HEK293 (cell line): Measurements from ENCODE around the gene ADAMTSL2.
A peak's percentile ranks its signal among the peaks of the same experiment; 100 is the strongest.

Experiments used
- CTCF ChIA-PET: fragments of 350-600 bp; formaldehyde crosslinking; extraction: SDS; loops from one replicate; lab custom pipeline; 2021; ENCODE audit warnings: antibody characterized with exemption; lab: Yijun Ruan, JAX
- POLR2A ChIA-PET: fragments of 300-600 bp; formaldehyde crosslinking; extraction: SDS; loops from one replicate; lab custom pipeline; 2020; ENCODE audit warnings: antibody characterized with exemption, inconsistent platforms; lab: Yijun Ruan, JAX
- H3K27ac ChIP-seq: fragments of 200-500 bp; sonication (Bioruptor generic); 2 replicates; pipeline ENCODE4 v1.5.1; 2014; ENCODE audit warnings: low read depth, low read length, control low read depth, inconsistent platforms; ENCODE audit errors: extremely low read depth
- H3K36me3 ChIP-seq, 2 experiments: fragments of 200-500 bp in 1 of 2; sonication (Bioruptor generic) in 1 of 2; 1 replicate in 1 of 2; 2 replicates in 1 of 2; pipeline ENCODE4 v1.5.1; 2014 to 2017; ENCODE audit warnings: inconsistent platforms in 2 of 2, low read length in 2 of 2; ENCODE audit not compliant: control insufficient read depth in 2 of 2, insufficient read depth in 1 of 2
- H3K4me1 ChIP-seq: fragments of 200-500 bp; sonication (Bioruptor generic); 2 replicates; pipeline ENCODE4 v1.5.1; 2014; ENCODE audit warnings: mild to moderate bottlenecking, low read length, inconsistent platforms; ENCODE audit not compliant: control insufficient read depth, insufficient read depth
- H3K4me3 ChIP-seq: 2 replicates; pipeline ENCODE4 v1.5.1; 2011; ENCODE audit warnings: low read depth, mild to moderate bottlenecking, control low read depth, low read length, moderate library complexity
- H3K9me3 ChIP-seq: fragments of 200-500 bp; sonication (Bioruptor generic); 2 replicates; pipeline ENCODE4 v1.5.1; 2014; ENCODE audit warnings: low read depth, low read length, inconsistent platforms; ENCODE audit not compliant: control insufficient read depth, insufficient read depth
- GLIS1 ChIP-seq: fragments of 450-650 bp; formaldehyde crosslinking; IDR thresholded peaks from 2 replicates; pipeline ENCODE4 v1.5.1; 2016; ENCODE audit warnings: missing biosample characterization, missing genetic modification characterization
- HOXD13 ChIP-seq: sonication (generic); formaldehyde crosslinking; IDR thresholded peaks from 2 replicates; pipeline ENCODE4 v1.8.0; 2022; ENCODE audit warnings: missing genetic modification reagents, borderline replicate concordance
- KLF16 ChIP-seq: fragments of 450-650 bp; formaldehyde crosslinking; IDR thresholded peaks from 2 replicates; pipeline ENCODE4 v1.5.1; 2017; ENCODE audit warnings: missing biosample characterization, missing genetic modification characterization
- KLF8 ChIP-seq: fragments of 450-650 bp; formaldehyde crosslinking; IDR thresholded peaks from 2 replicates; pipeline ENCODE4 v1.5.1; 2016; ENCODE audit warnings: missing biosample characterization, missing genetic modification characterization
- PRDM1 ChIP-seq: fragments of 450-650 bp; formaldehyde crosslinking; IDR thresholded peaks from 2 replicates; pipeline ENCODE4; 2016; ENCODE audit warnings: missing biosample characterization, missing genetic modification characterization
- SP3 ChIP-seq: fragments of 450-650 bp; formaldehyde crosslinking; IDR thresholded peaks from 2 replicates; pipeline ENCODE4 v1.5.1; 2016; ENCODE audit warnings: missing biosample characterization, missing genetic modification characterization
- ZBTB1 ChIP-seq: fragments of 450-650 bp; formaldehyde crosslinking; IDR thresholded peaks from 2 replicates; pipeline ENCODE4 v1.5.1; 2016; ENCODE audit warnings: missing biosample characterization, missing genetic modification characterization
- ZFHX2 ChIP-seq: fragments of 450-650 bp; formaldehyde crosslinking; conservative IDR thresholded peaks from 2 replicates; pipeline ENCODE4 v1.5.1; 2016; ENCODE audit warnings: missing biosample characterization, missing genetic modification characterization
- ZNF211 ChIP-seq: fragments of 450-650 bp; formaldehyde crosslinking; IDR thresholded peaks from 2 replicates; pipeline ENCODE4 v1.5.1; 2016; ENCODE audit warnings: low read depth, missing biosample characterization, missing genetic modification characterization
- ZNF302 ChIP-seq: fragments of 450-650 bp; formaldehyde crosslinking; IDR thresholded peaks from 2 replicates; pipeline ENCODE4 v1.5.1; 2016; ENCODE audit warnings: missing biosample characterization, missing genetic modification characterization, low read depth
- ZNF350 ChIP-seq: fragments of 450-650 bp; formaldehyde crosslinking; IDR thresholded peaks from 2 replicates; pipeline ENCODE4 v1.5.0; 2017; ENCODE audit warnings: missing biosample characterization, mild to moderate bottlenecking, missing genetic modification characterization
- ZNF366 ChIP-seq: fragments of 450-650 bp; formaldehyde crosslinking; conservative IDR thresholded peaks from 2 replicates; pipeline ENCODE4 v1.5.1; 2016; ENCODE audit warnings: missing biosample characterization, missing genetic modification characterization
- ZNF48 ChIP-seq: fragments of 450-650 bp; formaldehyde crosslinking; IDR thresholded peaks from 2 replicates; pipeline ENCODE4 v1.5.1; 2016; ENCODE audit warnings: missing biosample characterization, missing genetic modification characterization
- ZNF664 ChIP-seq: fragments of 450-650 bp; formaldehyde crosslinking; IDR thresholded peaks from 2 replicates; pipeline ENCODE4 v1.5.1; 2016; ENCODE audit warnings: missing biosample characterization, missing genetic modification characterization
- ZNF768 ChIP-seq: fragments of 450-650 bp; formaldehyde crosslinking; IDR thresholded peaks from 2 replicates; pipeline ENCODE4 v1.5.1; 2018; ENCODE audit warnings: missing biosample characterization, mild to moderate bottlenecking, missing genetic modification characterization
- TF ChIP-seq, protein P1 (sequence below): fragments of 450-650 bp; formaldehyde crosslinking; IDR thresholded peaks from 2 replicates; pipeline ENCODE4 v1.5.1; 2016; ENCODE audit warnings: missing biosample characterization, missing genetic modification characterization, low read depth

ADAMTSL2 gene

GRCh38 chr9:133566817-133567216 lies 32.3 kb downstream of the ADAMTSL2 start:
- H3K9me3 ChIP-seq, result no peaks in the 10 kb centered on the region
- no peak for TF ChIP-seq KLF16
- TF ChIP-seq, all 188 proteins: peak for 0
- Histone ChIP-seq H3K4me1 (no peaks in the 10 kb centered on the region), H3K27ac (no peak overlapping the region), H3K36me3 (no peaks in the 10 kb centered on the region), H3K4me3 (no peak overlapping the region)
- POLR2A ChIA-PET, result no interaction called here
- CTCF ChIA-PET, result no interaction called here

DNA sequence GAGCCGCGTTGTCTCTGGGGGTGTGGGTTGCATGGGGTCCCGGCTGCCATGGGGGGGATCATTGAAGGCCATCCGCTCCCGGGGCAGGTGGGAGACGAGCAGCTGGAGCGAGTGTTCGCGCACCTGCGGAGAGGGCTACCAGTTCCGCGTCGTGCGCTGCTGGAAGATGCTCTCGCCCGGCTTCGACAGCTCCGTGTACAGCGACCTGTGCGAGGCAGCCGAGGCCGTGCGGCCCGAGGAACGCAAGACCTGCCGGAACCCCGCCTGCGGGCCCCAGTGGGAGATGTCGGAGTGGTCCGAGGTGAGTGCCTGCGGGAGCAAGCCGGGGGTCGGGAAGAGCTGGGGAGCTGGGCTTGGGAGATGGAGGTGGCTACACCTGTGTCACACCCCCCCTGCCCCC lies 33.7 kb downstream of the ADAMTSL2 start:
- no peak overlapping the region for H3K27ac ChIP-seq
- no peak overlapping the region for H3K4me3 ChIP-seq
- H3K9me3 ChIP-seq, result no peaks in the 10 kb centered on the region
- ChIA-PET CTCF (no interaction called here), POLR2A (no interaction called here)
- no peaks in the 10 kb centered on the region for H3K4me1 ChIP-seq
- TF ChIP-seq, protein P1, sequence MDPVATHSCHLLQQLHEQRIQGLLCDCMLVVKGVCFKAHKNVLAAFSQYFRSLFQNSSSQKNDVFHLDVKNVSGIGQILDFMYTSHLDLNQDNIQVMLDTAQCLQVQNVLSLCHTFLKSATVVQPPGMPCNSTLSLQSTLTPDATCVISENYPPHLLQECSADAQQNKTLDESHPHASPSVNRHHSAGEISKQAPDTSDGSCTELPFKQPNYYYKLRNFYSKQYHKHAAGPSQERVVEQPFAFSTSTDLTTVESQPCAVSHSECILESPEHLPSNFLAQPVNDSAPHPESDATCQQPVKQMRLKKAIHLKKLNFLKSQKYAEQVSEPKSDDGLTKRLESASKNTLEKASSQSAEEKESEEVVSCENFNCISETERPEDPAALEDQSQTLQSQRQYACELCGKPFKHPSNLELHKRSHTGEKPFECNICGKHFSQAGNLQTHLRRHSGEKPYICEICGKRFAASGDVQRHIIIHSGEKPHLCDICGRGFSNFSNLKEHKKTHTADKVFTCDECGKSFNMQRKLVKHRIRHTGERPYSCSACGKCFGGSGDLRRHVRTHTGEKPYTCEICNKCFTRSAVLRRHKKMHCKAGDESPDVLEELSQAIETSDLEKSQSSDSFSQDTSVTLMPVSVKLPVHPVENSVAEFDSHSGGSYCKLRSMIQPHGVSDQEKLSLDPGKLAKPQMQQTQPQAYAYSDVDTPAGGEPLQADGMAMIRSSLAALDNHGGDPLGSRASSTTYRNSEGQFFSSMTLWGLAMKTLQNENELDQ (tag by site-specific recombination), result no peak
- TF ChIP-seq ZNF211 (tag by site-specific recombination), result no peak
- H3K36me3 ChIP-seq, result no peaks in the 10 kb centered on the region

DNA sequence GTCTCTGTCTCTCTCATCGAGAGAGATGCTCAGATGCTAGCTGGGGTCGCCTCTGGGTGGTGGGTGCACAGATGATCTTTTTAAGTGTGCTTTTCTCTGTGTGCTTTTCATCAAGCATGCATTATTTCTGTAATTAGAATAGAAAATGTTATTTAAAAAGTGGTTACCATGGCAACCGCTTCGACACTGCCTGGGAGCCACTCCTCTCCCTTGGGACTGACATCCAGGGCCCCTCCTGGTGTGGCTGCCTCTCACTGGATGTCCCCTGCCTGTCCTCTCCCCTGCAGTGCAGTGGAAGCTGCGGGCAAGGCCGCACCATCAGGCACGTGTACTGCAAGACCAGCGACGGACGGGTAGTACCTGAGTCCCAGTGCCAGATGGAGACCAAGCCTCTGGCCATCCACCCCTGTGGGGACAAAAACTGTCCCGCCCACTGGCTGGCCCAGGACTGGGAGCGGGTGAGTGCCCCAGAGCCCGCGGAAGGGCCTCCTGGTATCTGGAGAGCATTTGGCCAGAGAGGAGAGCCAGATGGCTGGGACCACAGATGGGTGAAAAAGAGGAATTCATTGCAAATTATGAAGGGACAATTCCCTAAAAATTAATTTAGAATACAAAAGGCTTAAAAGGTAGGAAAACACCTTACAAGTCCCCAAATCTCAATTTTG lies 34.7 kb downstream of the ADAMTSL2 start:
- ChIA-PET CTCF (no interaction called here), POLR2A (no interaction called here)
- Histone ChIP-seq H3K36me3 (no peaks in the 10 kb centered on the region), H3K9me3 (no peaks in the 10 kb centered on the region), H3K4me1 (no peaks in the 10 kb centered on the region), H3K4me3 (no peak overlapping the region), H3K27ac (no peak overlapping the region)
- TF ChIP-seq ZNF350 (no peak), GLIS1 (tag by site-specific recombination) (peak; percentile 26; the same call in 1 of the 2 replicates)

DNA sequence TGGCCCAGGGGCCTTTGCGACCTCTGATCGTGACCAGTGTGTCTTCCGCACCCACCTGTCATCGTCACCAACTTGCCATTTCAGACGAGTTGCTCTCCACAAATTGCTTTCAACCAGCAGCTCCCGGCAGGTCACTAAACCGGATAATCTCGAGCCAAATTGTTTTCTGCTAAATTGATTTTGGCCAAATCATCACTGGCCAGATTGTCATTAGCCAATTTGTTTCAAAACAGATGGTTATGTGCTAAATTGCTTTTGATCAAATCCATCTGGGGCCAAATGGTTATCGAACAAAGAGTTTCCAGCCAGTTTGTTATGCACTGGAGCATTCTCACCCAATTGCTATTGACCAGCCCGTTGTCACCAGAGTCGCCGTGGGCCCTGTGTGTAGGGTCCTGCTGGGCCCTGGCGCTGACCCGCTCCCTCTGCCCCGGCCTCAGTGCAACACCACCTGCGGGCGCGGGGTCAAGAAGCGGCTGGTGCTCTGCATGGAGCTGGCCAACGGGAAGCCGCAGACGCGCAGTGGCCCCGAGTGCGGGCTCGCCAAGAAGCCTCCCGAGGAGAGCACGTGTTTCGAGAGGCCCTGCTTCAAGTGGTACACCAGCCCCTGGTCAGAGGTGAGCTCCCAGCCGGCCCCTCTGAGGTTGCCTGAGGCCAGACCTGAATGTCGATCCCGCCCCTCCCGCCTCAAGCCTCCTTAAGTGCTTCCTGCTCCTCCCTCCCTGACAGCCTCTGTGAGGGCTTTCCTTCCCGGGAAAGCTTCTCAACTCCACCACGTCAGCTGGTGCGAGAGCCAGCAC lies 35.6 kb downstream of the ADAMTSL2 start:
- ChIA-PET CTCF (interaction anchor here (0.6 to 1.7 kb wide), 2 partner anchors 11 to 15 kb away, joined by 3 read pairs; no protein-coding TSS in a partner anchor), POLR2A (interaction anchor here (0.5 kb wide), 1 partner anchor 12 kb away, joined by 3 read pairs; no protein-coding TSS in a partner anchor)
- Histone ChIP-seq H3K4me3 (no peak overlapping the region), H3K36me3 (no peaks in the 10 kb centered on the region), H3K27ac (no peak overlapping the region), H3K9me3 (no peaks in the 10 kb centered on the region), H3K4me1 (no peaks in the 10 kb centered on the region)
- TF ChIP-seq ZNF664 (no peak), ZNF366 (tag by site-specific recombination) (no peak), ZFHX2 (tag by site-specific recombination) (no peak), SP3 (tag by site-specific recombination) (no peak), ZNF768 (tag by site-specific recombination) (no peak), PRDM1 (tag by site-specific recombination) (no peak), HOXD13 (CRISPR knock-in tag) (no peak), KLF8 (tag by site-specific recombination) (no peak), ZNF302 (no peak), ZBTB1 (tag by site-specific recombination) (no peak), ZNF48 (tag by site-specific recombination) (no peak)
